H1 (cell line): ENCODE data around the gene TMEM120B. TPM values are rescaled to one million over a fixed set of nuclear protein-coding genes. Genes with fewer than 3 reads are reported as not detected.
A peak's percentile ranks its signal among the peaks of the same experiment; 100 is the strongest.

Experiments
- CTCF ChIA-PET: fragments of 300-600 bp; sonication (Branson Sonifier 250); formaldehyde crosslinking; loops from one replicate; lab custom pipeline; 2021; ENCODE audit not compliant: partially characterized antibody; lab: Charles Lee
- POLR2A ChIA-PET: fragments of 300-600 bp; sonication (Branson Sonifier 250); formaldehyde crosslinking; loops from one replicate; lab custom pipeline; 2021; ENCODE audit warnings: inconsistent platforms; ENCODE audit not compliant: partially characterized antibody; lab: Charles Lee
- DNase-seq, 2 experiments: peaks; one replicate each; pipeline versions ENCODE4 v3.0.0 to v3.0.0-alpha.2; 2010 to 2022; ENCODE audit warnings: low spot score in 2 of 2, low read depth in 1 of 2, mixed read lengths in 1 of 2
- FAIRE-seq: peaks from 2 replicates; lab custom pipeline; 2011; peaks lifted over from hg19 to GRCh38; lab: Jason Lieb, UNC
- H2AFZ ChIP-seq: 2 replicates; pipeline ENCODE4 v1.8.1; 2012; ENCODE audit warnings: low read length, inconsistent platforms
- H2AK5ac ChIP-seq: 2 replicates; pipeline ENCODE4 v1.6.1; 2013; ENCODE audit warnings: low read depth, low read length
- H2BK120ac ChIP-seq: replicated peaks from 2 replicates; pipeline ENCODE3; 2013; ENCODE audit warnings: low read depth, low read length, inconsistent platforms
- H2BK12ac ChIP-seq: 2 replicates; pipeline ENCODE4 v1.6.1; 2013; ENCODE audit warnings: low read depth, low read length
- H2BK15ac ChIP-seq: 2 replicates; pipeline ENCODE4 v1.6.1; 2013; ENCODE audit warnings: low read length
- H2BK20ac ChIP-seq: 2 replicates; pipeline ENCODE4 v1.6.1; 2013; ENCODE audit warnings: low read length
- H2BK5ac ChIP-seq: 2 replicates; pipeline ENCODE4 v1.6.1; 2013; ENCODE audit warnings: low read depth, low read length
- H3K14ac ChIP-seq: 2 replicates; pipeline ENCODE4 v1.6.1; 2013; ENCODE audit warnings: inconsistent platforms; ENCODE audit not compliant: insufficient read length
- H3K18ac ChIP-seq: 2 replicates; pipeline ENCODE4 v1.6.1; 2013; ENCODE audit warnings: low read length; ENCODE audit errors: extremely low read depth
- H3K23ac ChIP-seq: 2 replicates; pipeline ENCODE4 v1.6.1; 2013; ENCODE audit warnings: inconsistent platforms; ENCODE audit not compliant: insufficient read length
- H3K23me2 ChIP-seq: 2 replicates; pipeline ENCODE4 v1.6.1; 2013; ENCODE audit warnings: low read depth, low read length
- H3K27ac ChIP-seq: 2 replicates; pipeline ENCODE4 v1.6.1; 2011; ENCODE audit warnings: low read depth, low read length, inconsistent platforms
- H3K27me3 ChIP-seq, 4 experiments: replicated peaks in 1 of 4; 1 replicate in 1 of 4; 2 replicates in 3 of 4; pipeline versions ENCODE4 v1.6.1 to v1.8.1; 2011 to 2013; ENCODE audit warnings: low read length in 3 of 4, mild to moderate bottlenecking in 3 of 4, inconsistent platforms in 2 of 4, mixed read lengths in 2 of 4, moderate library complexity in 1 of 4; ENCODE audit not compliant: control insufficient read depth in 3 of 4, insufficient read depth in 3 of 4; ENCODE audit errors: extremely low read depth in 1 of 4
- H3K36me3 ChIP-seq, 4 experiments: 2 replicates each; pipeline versions ENCODE4 v1.6.1 to v1.8.1; 2011 to 2013; ENCODE audit warnings: mild to moderate bottlenecking in 4 of 4, low read length in 3 of 4, moderate library complexity in 2 of 4, control low read depth in 1 of 4, inconsistent platforms in 1 of 4; ENCODE audit not compliant: insufficient read depth in 4 of 4, control insufficient read depth in 2 of 4
- H3K4ac ChIP-seq: replicated peaks from 2 replicates; pipeline ENCODE3; 2013; ENCODE audit warnings: low read length, low read depth, mixed read lengths, inconsistent platforms; ENCODE audit not compliant: insufficient read length
- H3K4me1 ChIP-seq, 4 experiments: replicated peaks in 1 of 4; 1 replicate in 1 of 4; 2 replicates in 3 of 4; pipeline versions ENCODE4 v1.6.1 to v1.8.1; 2011 to 2013; ENCODE audit warnings: low read length in 3 of 4, inconsistent platforms in 2 of 4, mixed read lengths in 1 of 4; ENCODE audit not compliant: insufficient read depth in 4 of 4, control insufficient read depth in 3 of 4
- H3K4me2 ChIP-seq, 2 experiments: 2 replicates each; pipeline versions ENCODE4 v1.6.1 to v1.8.1; 2011 to 2013; ENCODE audit warnings: low read depth in 2 of 2, low read length in 2 of 2, control low read depth in 1 of 2, inconsistent platforms in 1 of 2, mild to moderate bottlenecking in 1 of 2; ENCODE audit not compliant: insufficient read depth in 1 of 2
- H3K4me3 ChIP-seq, 4 experiments: fragments of 200-600, 300-600 bp in 1 of 4; sonication (generic), shearing (Covaris generic), sonication (Bioruptor Twin) in 1 of 4; 2 replicates each; pipeline versions ENCODE4 v1.5.1 to v1.8.1; 2011 to 2016; ENCODE audit warnings: low read length in 4 of 4, low read depth in 3 of 4, control low read depth in 2 of 4, inconsistent platforms in 2 of 4, mild to moderate bottlenecking in 2 of 4, mixed read lengths in 1 of 4, moderate library complexity in 1 of 4; ENCODE audit not compliant: insufficient read depth in 2 of 4; ENCODE audit errors: extremely low read depth in 1 of 4
- H3K56ac ChIP-seq: replicated peaks from 2 replicates; pipeline ENCODE3; 2013; ENCODE audit warnings: low read depth, mild to moderate bottlenecking, mixed read lengths, low read length, inconsistent platforms; ENCODE audit not compliant: insufficient read length
- H3K79me1 ChIP-seq: 2 replicates; pipeline ENCODE4 v1.6.1; 2013; ENCODE audit warnings: low read depth, low read length, control low read depth
- H3K79me2 ChIP-seq, 2 experiments: 2 replicates each; pipeline versions ENCODE4 v1.6.1 to v1.8.1; 2012 to 2013; ENCODE audit warnings: low read length in 2 of 2, mild to moderate bottlenecking in 2 of 2, inconsistent platforms in 1 of 2; ENCODE audit not compliant: insufficient read depth in 2 of 2, control insufficient read depth in 1 of 2
- H3K9ac ChIP-seq, 4 experiments: replicated peaks in 1 of 4; 1 replicate in 1 of 4; 2 replicates in 3 of 4; pipeline versions ENCODE4 v1.6.1 to v1.8.1; 2011 to 2013; ENCODE audit warnings: low read depth in 3 of 4, low read length in 3 of 4, control low read depth in 2 of 4, mild to moderate bottlenecking in 2 of 4, moderate library complexity in 2 of 4, inconsistent platforms in 1 of 4; ENCODE audit errors: extremely low read depth in 1 of 4
- H3K9me3 ChIP-seq, 2 experiments: 2 replicates each; pipeline versions ENCODE4 v1.6.1 to v1.8.1; 2012 to 2013; ENCODE audit warnings: mild to moderate bottlenecking in 2 of 2, moderate library complexity in 2 of 2, control low read depth in 1 of 2, inconsistent platforms in 1 of 2, low read depth in 1 of 2, low read length in 1 of 2, mixed read lengths in 1 of 2; ENCODE audit not compliant: insufficient read depth in 2 of 2
- H4K20me1 ChIP-seq, 2 experiments: replicated peaks in 1 of 2; 2 replicates each; pipeline versions ENCODE3 to v1.8.1; 2011 to 2013; ENCODE audit warnings: inconsistent platforms in 2 of 2, low read length in 2 of 2, mild to moderate bottlenecking in 1 of 2; ENCODE audit not compliant: insufficient read depth in 2 of 2, control insufficient read depth in 1 of 2
- H4K5ac ChIP-seq: 2 replicates; pipeline ENCODE4 v1.6.1; 2013; ENCODE audit warnings: low read length, low read depth, mixed read lengths, inconsistent platforms; ENCODE audit not compliant: insufficient read length
- H4K8ac ChIP-seq: 2 replicates; pipeline ENCODE4 v1.8.0; 2013; ENCODE audit warnings: mild to moderate bottlenecking, moderate library complexity, low read length, inconsistent platforms; ENCODE audit not compliant: insufficient read depth; ENCODE audit errors: extremely low read depth
- H4K91ac ChIP-seq: replicated peaks from 2 replicates; pipeline ENCODE3; 2013; ENCODE audit warnings: low read length, mixed read lengths, inconsistent platforms; ENCODE audit not compliant: insufficient read length
- CBX8 ChIP-seq: fragments of 300-800, 300-1000 bp; sonication (generic); IDR thresholded peaks from 2 replicates; pipeline ENCODE4 v1.7.1; 2016; ENCODE audit warnings: low read depth, low read length, borderline replicate concordance
- CHD2 ChIP-seq: IDR thresholded peaks from 2 replicates; pipeline ENCODE4 v1.6.1; 2012; ENCODE audit warnings: low read length, improper control_type of control experiment
- POLR2AphosphoS5 ChIP-seq: IDR thresholded peaks from 2 replicates; pipeline ENCODE4 v1.6.1; 2011; ENCODE audit warnings: low read depth, low read length
- WGBS, 2 experiments: shearing (Covaris generic) in 1 of 2; methylation state at CpG; one replicate each; pipeline versions ENCODE4 v1.1.6 to v1.1.7; 2013 to 2015; ENCODE audit warnings: low lambda C conversion rate in 2 of 2, mixed read lengths in 2 of 2, inconsistent platforms in 1 of 2, low coverage in 1 of 2, missing lambda C conversion rate in 1 of 2; ENCODE audit not compliant: insufficient replicate concordance in 2 of 2, insufficient coverage in 1 of 2, insufficient read length in 1 of 2; ENCODE audit errors: extremely low coverage in 1 of 2, missing lambda C conversion rate in 1 of 2; 5-methylcytosine and 5-hydroxymethylcytosine counted together
- polyA plus RNA-seq, 7 experiments: library from polyadenylated mRNA; depleted of rRNA in 3 of 7; stranded (reverse) in 5 of 7; unstranded in 2 of 7; fragments of >200 nt in 5 of 7; fragments of 200-250 nt in 2 of 7; gene quantifications; 1 replicate in 5 of 7; 2 replicates in 1 of 7; 4 replicates in 1 of 7; pipeline versions ENCODE4 v1.2.1 to v1.2.3, GENCODE V29; 2011 to 2013; ENCODE audit warnings: missing spikeins in 2 of 7, mixed read lengths in 2 of 7
- total RNA-seq: library from RNA; stranded (reverse); fragmentation: NEBNext Ultra II Directional; extraction: Animal tissue kit (Norgen Biotek cat#: 25700); gene quantifications from 2 replicates; pipeline ENCODE4 v1.2.1, GENCODE V29; 2021

Gene TMEM120B
- total and polyA plus RNA-seq, 2 of the 8 experiments (the other 6 are each of a cell fraction or from before 2014, with no cell fraction given) = 22.0 to 29.1 TPM

DNA sequence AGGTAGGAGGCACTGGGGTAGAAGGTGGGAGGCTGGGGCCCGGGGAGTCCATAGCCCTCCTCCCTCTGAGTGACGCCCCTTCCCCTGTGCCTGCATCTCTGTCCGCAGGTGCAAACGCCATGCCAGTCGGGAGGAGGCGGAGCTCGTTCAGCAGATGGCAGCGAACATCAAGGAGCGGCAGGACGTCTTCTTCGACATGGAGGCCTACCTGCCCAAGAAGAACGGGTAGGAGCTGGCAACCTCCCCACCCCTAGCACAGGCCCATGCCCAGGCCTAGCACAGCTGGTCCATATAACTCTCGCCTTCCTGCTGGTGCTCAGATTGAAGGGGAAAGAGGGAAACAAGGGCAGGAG lies 35.6 kb downstream of the TMEM120B start:
- Histone ChIP-seq H3K4me1 (no peaks in the 10 kb centered on the region), H4K20me1 (peaks cover 3 to 23% of the 10 kb centered on the region in 2 experiments), H3K9ac (no peak overlapping the region; a peak in 1 of 7 replicates), H3K18ac (no peak overlapping the region), H3K79me1 (peaks cover 2% of the 10 kb centered on the region; the same call in 1 of the 2 replicates), H2BK120ac (no peak overlapping the region), H3K4ac (no peak overlapping the region), H3K23me2 (peaks cover 10% of the 10 kb centered on the region; the same call in 1 of the 2 replicates), H2BK12ac (no peak overlapping the region), H3K36me3 (peaks cover 2 to 28% (median 7%) of the 10 kb centered on the region in 4 experiments; a peak in 6 of 8 replicates), H3K4me2 (no peak overlapping the region), H2BK5ac (no peak overlapping the region; the same call in 1 of the 2 replicates), H3K4me3 (no peak overlapping the region), H4K5ac (no peak overlapping the region), H3K9me3 (no peaks in the 10 kb centered on the region), H4K91ac (no peak overlapping the region), H3K27ac (no peak overlapping the region), H2BK20ac (no peak overlapping the region), H2AFZ (no peak overlapping the region), H3K56ac (no peak overlapping the region), H4K8ac (no peak overlapping the region; the same call in 1 of the 2 replicates), H3K27me3 (no peaks in the 10 kb centered on the region), H2AK5ac (no peak overlapping the region), H3K79me2 (no peaks in the 10 kb centered on the region; a peak in 1 of 4 replicates), H3K23ac (no peak overlapping the region), H3K14ac (no peak overlapping the region), H2BK15ac (no peak overlapping the region)
- ChIA-PET CTCF (interaction anchor here (0.7 to 1.8 kb wide), 4 partner anchors 9 to 52 kb away, joined by 3 to 4 read pairs (median 4); no protein-coding TSS in a partner anchor), POLR2A (interaction anchor here (0.7 to 1.6 kb wide), 5 partner anchors 11 to 74 kb away, joined by 3 to 5 read pairs (median 3); no protein-coding TSS in a partner anchor)
- 86% methylated on average over 11 of the region's 13 CpGs; no CpG with 5 or more reads in 1 of the 2 experiments for WGBS, 2 experiments
- DNase-seq = peak in 1 of 2 experiments; percentile 65
- FAIRE-seq = no peak
- TF ChIP-seq POLR2AphosphoS5 = no peak
- no peak for TF ChIP-seq CBX8
- no peak for TF ChIP-seq CHD2
